ENCODE measurements around the gene HSD11B1. TPM values are rescaled to one million over a fixed set of nuclear protein-coding genes. Genes with fewer than 3 reads are reported as not detected.

Gene HSD11B1
- total and polyA plus RNA-seq, 7 donors = 1.0 to 3.0 (median 1.4) TPM

- no peaks in the 10 kb centered on the region for H3K9me3 ChIP-seq
- intact Hi-C loops (cut with DNase I) = no loop called here
- H3K36me3 ChIP-seq (ENCODE audit: insufficient read depth in 1 of 2, low read depth in 1 of 2) = no peaks in the 10 kb centered on the region
- no peak for DNase-seq
- H3K4me1 ChIP-seq = no peaks in the 10 kb centered on the region
- TF ChIP-seq CTCF (IDR thresholded peaks at IDR 0.05) = no peak
- WGBS, 3 donors = 58 to 69% (median 67%) methylated on average over 1 of the region's 1 CpG
- no peak for ATAC-seq
- H3K27ac ChIP-seq = no peak overlapping the region
- H3K4me3 ChIP-seq = no peak overlapping the region
- H3K27me3 ChIP-seq (ENCODE audit: insufficient read depth in 3 of 3, low read length in 2 of 3) = no peaks in the 10 kb centered on the region
Observed at GRCh38 chr1:209729436-209729835, 24.8 kb downstream of the HSD11B1 start.

- 60 to 89% (median 76%) methylated on average over 1 of the region's 1 CpG for WGBS, 3 donors
- H3K36me3 ChIP-seq (ENCODE audit: insufficient read depth in 1 of 2, low read depth in 1 of 2) = no peaks in the 10 kb centered on the region
- DNase-seq (no peak), ATAC-seq (no peak)
- H3K27ac ChIP-seq = no peak overlapping the region
- TF ChIP-seq CTCF (IDR thresholded peaks at IDR 0.05) = no peak
- no peak overlapping the region for H3K4me3 ChIP-seq
- no peaks in the 10 kb centered on the region for H3K4me1 ChIP-seq
- intact Hi-C loops (cut with DNase I) = no loop called here
- H3K27me3 ChIP-seq (ENCODE audit: insufficient read depth in 3 of 3, low read length in 2 of 3) = no peaks in the 10 kb centered on the region
- no peaks in the 10 kb centered on the region for H3K9me3 ChIP-seq
Observed at GRCh38 chr1:209732725-209733124, 28.1 kb downstream of the HSD11B1 start.

GRCh38 chr1:209733409-209734192 is 29.0 kb downstream of the HSD11B1 start:
- DNase-seq (no peak), ATAC-seq (peak in 3 of 4 donors; percentile 37 to 53 (median 46))
- no peaks in the 10 kb centered on the region for H3K27me3 ChIP-seq (ENCODE audit: insufficient read depth in 3 of 3, low read length in 2 of 3)
- H3K4me3 ChIP-seq = no peak overlapping the region
- no peak overlapping the region for H3K27ac ChIP-seq
- H3K9me3 ChIP-seq = no peaks in the 10 kb centered on the region
- H3K36me3 ChIP-seq (ENCODE audit: insufficient read depth in 1 of 2, low read depth in 1 of 2) = no peaks in the 10 kb centered on the region
- intact Hi-C loops (cut with DNase I) = no loop called here
- H3K4me1 ChIP-seq = no peaks in the 10 kb centered on the region
- no peak for TF ChIP-seq CTCF (IDR thresholded peaks at IDR 0.05)
- WGBS, 3 donors = 79 to 86% (median 85%) methylated on average over 3 of the region's 3 CpGs

GRCh38 chr1:209736490-209737117 is 32.0 kb downstream of the HSD11B1 start:
- no peak for TF ChIP-seq CTCF (IDR thresholded peaks at IDR 0.05)
- WGBS, 3 donors = 70 to 85% (median 74%) methylated on average over 3 of the region's 3 CpGs
- no peak for ATAC-seq
- H3K27me3 ChIP-seq (ENCODE audit: insufficient read depth in 3 of 3, low read length in 2 of 3) = no peaks in the 10 kb centered on the region
- intact Hi-C loops (cut with DNase I) = no loop called here
- no peaks in the 10 kb centered on the region for H3K36me3 ChIP-seq (ENCODE audit: insufficient read depth in 1 of 2, low read depth in 1 of 2)
- H3K27ac ChIP-seq = no peak overlapping the region
- DNase-seq = no peak
- H3K4me3 ChIP-seq = no peak overlapping the region
- no peaks in the 10 kb centered on the region for H3K9me3 ChIP-seq
- H3K4me1 ChIP-seq = no peaks in the 10 kb centered on the region
